HepG2 (cell line): ENCODE results near the gene IFNAR2. TPM values are rescaled to one million over a fixed set of nuclear protein-coding genes. Genes with fewer than 3 reads are reported as not detected.

Source experiments
- CENPT ChIP-seq: sonication (generic); formaldehyde crosslinking; IDR thresholded peaks from 2 replicates; pipeline ENCODE4 v1.8.0; 2022; ENCODE audit warnings: low read depth, mild to moderate bottlenecking, moderate library complexity, missing genetic modification reagents
- FOSL2 ChIP-seq: sonication (generic); formaldehyde crosslinking; IDR thresholded peaks from 2 replicates; pipeline ENCODE4 v1.4.0; 2020; ENCODE audit warnings: missing genetic modification reagents
- NR2F6 ChIP-seq, 2 experiments: IDR thresholded peaks; 2 replicates each; pipeline ENCODE4 v1.6.1; 2016; ENCODE audit warnings: antibody characterized with exemption in 1 of 2, mild to moderate bottlenecking in 1 of 2
- ZNF138 ChIP-seq: sonication (generic); formaldehyde crosslinking; IDR thresholded peaks from 2 replicates; pipeline ENCODE4 v1.5.0; 2020; ENCODE audit warnings: mild to moderate bottlenecking, low read depth, missing genetic modification reagents
- ZNF317 ChIP-seq: sonication (generic); formaldehyde crosslinking; IDR thresholded peaks from 2 replicates; pipeline ENCODE4 v1.5.0; 2020; ENCODE audit warnings: mild to moderate bottlenecking, missing genetic modification reagents
- ZNF501 ChIP-seq: sonication (generic); formaldehyde crosslinking; IDR thresholded peaks from 2 replicates; pipeline ENCODE4 v1.5.1; 2020; ENCODE audit warnings: mild to moderate bottlenecking, moderate library complexity, missing genetic modification reagents
- ZNF607 ChIP-seq: sonication (generic); formaldehyde crosslinking; IDR thresholded peaks from 2 replicates; pipeline ENCODE4 v1.5.1; 2020; ENCODE audit warnings: missing genetic modification reagents, mild to moderate bottlenecking, borderline replicate concordance
- ZZZ3 ChIP-seq: sonication (generic); formaldehyde crosslinking; IDR thresholded peaks from 2 replicates; pipeline ENCODE4 v1.4.0; 2020; ENCODE audit warnings: missing genetic modification reagents, mild to moderate bottlenecking, borderline replicate concordance
- polyA plus RNA-seq, 8 experiments: library from polyadenylated mRNA; depleted of rRNA in 3 of 8; stranded (reverse) in 7 of 8; unstranded in 1 of 8; fragments of >200 nt; fragmentation: Illumina TruSeq in 4 of 8; extraction: Trizol in 4 of 8; gene quantifications; 2 replicates each; pipeline versions ENCODE4 v1.2.1 to v1.2.3, GENCODE V29; 2011 to 2016; ENCODE audit warnings: low read depth in 4 of 8, missing spikeins in 1 of 8, mixed read lengths in 1 of 8; ENCODE audit not compliant: insufficient read depth in 1 of 8
- total RNA-seq, 5 experiments: library from RNA; depleted of rRNA; stranded (reverse); fragments of >200 nt; fragmentation: Illumina TruSeq; extraction: Trizol; gene quantifications; 2 replicates each; pipeline ENCODE4 v1.2.3, GENCODE V29; 2016; ENCODE audit warnings: low read depth in 1 of 5
- TF ChIP-seq, protein P1 (sequence below): sonication (generic); formaldehyde crosslinking; IDR thresholded peaks from 2 replicates; pipeline ENCODE4 v1.5.0; 2020; ENCODE audit warnings: mild to moderate bottlenecking, missing genetic modification reagents
- TF ChIP-seq, protein P2 (sequence below): sonication (generic); formaldehyde crosslinking; IDR thresholded peaks from 2 replicates; pipeline ENCODE4 v1.5.1; 2020; ENCODE audit warnings: missing genetic modification reagents, mild to moderate bottlenecking, borderline replicate concordance
- TF ChIP-seq, protein P3 (sequence below): sonication (generic); formaldehyde crosslinking; IDR thresholded peaks from 2 replicates; pipeline ENCODE4 v1.4.0; 2020; ENCODE audit warnings: missing genetic modification reagents
- TF ChIP-seq, protein P4 (sequence below): sonication (generic); formaldehyde crosslinking; IDR thresholded peaks from 2 replicates; pipeline ENCODE4 v1.5.1; 2020; ENCODE audit warnings: mild to moderate bottlenecking, missing genetic modification reagents, moderate library complexity
- TF ChIP-seq, protein P5 (sequence below): sonication (generic); formaldehyde crosslinking; IDR thresholded peaks from 2 replicates; pipeline ENCODE4 v1.4.0; 2020; ENCODE audit warnings: mild to moderate bottlenecking, missing genetic modification reagents

Gene IFNAR2
- total and polyA plus RNA-seq, 2 of the 13 experiments (the other 11 are each of a cell fraction or from before 2014, with no cell fraction given) = 5.1 to 24.1 TPM

DNA sequence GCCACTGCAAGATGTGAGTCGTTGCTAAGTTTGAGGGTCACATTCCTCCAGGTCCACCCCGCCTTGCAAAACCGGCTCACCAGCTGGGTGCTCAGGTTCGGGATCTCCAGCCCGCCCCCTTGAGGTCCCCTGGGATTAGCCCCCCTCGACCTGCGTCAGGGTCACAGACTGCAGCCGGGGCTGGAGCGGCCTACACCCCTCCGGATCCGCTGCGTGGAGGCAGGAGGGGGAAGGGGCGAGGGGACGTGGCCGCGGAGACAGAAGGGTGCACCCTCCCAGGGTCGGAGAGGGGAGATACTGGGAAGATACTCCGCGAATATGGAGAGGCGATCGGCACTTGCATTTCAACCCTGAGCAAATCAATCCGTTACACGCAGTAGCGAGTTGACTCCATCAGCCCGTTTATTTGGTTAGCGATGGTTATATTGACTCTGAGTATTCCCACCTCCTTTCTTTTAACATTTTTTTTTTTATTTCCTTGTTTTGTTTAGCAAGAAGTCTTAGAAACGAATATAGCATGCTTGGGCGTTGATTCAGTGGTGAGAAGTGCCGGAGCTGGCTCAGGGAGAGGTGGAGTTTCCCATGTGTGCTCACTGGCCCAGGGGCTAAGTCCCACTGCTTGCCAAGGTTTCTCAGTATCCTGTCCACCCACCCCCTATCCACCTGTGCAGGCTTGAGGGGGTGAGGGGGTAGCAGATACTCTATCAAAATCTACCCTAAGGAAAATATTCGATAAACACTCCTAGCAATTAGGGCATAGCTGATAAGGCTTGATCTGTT, 997 bp downstream of the IFNAR2 start (continued):
- TF ChIP-seq, protein P1, sequence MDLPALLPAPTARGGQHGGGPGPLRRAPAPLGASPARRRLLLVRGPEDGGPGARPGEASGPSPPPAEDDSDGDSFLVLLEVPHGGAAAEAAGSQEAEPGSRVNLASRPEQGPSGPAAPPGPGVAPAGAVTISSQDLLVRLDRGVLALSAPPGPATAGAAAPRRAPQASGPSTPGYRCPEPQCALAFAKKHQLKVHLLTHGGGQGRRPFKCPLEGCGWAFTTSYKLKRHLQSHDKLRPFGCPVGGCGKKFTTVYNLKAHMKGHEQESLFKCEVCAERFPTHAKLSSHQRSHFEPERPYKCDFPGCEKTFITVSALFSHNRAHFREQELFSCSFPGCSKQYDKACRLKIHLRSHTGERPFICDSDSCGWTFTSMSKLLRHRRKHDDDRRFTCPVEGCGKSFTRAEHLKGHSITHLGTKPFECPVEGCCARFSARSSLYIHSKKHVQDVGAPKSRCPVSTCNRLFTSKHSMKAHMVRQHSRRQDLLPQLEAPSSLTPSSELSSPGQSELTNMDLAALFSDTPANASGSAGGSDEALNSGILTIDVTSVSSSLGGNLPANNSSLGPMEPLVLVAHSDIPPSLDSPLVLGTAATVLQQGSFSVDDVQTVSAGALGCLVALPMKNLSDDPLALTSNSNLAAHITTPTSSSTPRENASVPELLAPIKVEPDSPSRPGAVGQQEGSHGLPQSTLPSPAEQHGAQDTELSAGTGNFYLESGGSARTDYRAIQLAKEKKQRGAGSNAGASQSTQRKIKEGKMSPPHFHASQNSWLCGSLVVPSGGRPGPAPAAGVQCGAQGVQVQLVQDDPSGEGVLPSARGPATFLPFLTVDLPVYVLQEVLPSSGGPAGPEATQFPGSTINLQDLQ (CRISPR knock-in tag) = no peak
- TF ChIP-seq FOSL2 (CRISPR knock-in tag) (no peak), CENPT (CRISPR knock-in tag) (no peak), ZNF317 (CRISPR knock-in tag) (0 out of 2 replicates have a peak, but pooled peaks have one; percentile 15), ZZZ3 (CRISPR knock-in tag) (0 out of 2 replicates have a peak, but pooled peaks have one; percentile 39), ZNF138 (peak; percentile 54; the same call in 1 of the 2 replicates), ZNF501 (0 out of 2 replicates have a peak, but pooled peaks have one; percentile 13), ZNF607 (CRISPR knock-in tag) (0 out of 2 replicates have a peak, but pooled peaks have one; percentile 39), NR2F6 (IDR thresholded peaks at IDR 0.05) (peak; percentile 55), NR2F6 (CRISPR knock-in tag; IDR thresholded peaks at IDR 0.05) (no peak)
- TF ChIP-seq, protein P2, sequence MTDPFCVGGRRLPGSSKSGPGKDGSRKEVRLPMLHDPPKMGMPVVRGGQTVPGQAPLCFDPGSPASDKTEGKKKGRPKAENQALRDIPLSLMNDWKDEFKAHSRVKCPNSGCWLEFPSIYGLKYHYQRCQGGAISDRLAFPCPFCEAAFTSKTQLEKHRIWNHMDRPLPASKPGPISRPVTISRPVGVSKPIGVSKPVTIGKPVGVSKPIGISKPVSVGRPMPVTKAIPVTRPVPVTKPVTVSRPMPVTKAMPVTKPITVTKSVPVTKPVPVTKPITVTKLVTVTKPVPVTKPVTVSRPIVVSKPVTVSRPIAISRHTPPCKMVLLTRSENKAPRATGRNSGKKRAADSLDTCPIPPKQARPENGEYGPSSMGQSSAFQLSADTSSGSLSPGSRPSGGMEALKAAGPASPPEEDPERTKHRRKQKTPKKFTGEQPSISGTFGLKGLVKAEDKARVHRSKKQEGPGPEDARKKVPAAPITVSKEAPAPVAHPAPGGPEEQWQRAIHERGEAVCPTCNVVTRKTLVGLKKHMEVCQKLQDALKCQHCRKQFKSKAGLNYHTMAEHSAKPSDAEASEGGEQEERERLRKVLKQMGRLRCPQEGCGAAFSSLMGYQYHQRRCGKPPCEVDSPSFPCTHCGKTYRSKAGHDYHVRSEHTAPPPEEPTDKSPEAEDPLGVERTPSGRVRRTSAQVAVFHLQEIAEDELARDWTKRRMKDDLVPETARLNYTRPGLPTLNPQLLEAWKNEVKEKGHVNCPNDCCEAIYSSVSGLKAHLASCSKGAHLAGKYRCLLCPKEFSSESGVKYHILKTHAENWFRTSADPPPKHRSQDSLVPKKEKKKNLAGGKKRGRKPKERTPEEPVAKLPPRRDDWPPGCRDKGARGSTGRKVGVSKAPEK = peak; percentile 16; the same call in 1 of the 2 replicates
- TF ChIP-seq, protein P3, sequence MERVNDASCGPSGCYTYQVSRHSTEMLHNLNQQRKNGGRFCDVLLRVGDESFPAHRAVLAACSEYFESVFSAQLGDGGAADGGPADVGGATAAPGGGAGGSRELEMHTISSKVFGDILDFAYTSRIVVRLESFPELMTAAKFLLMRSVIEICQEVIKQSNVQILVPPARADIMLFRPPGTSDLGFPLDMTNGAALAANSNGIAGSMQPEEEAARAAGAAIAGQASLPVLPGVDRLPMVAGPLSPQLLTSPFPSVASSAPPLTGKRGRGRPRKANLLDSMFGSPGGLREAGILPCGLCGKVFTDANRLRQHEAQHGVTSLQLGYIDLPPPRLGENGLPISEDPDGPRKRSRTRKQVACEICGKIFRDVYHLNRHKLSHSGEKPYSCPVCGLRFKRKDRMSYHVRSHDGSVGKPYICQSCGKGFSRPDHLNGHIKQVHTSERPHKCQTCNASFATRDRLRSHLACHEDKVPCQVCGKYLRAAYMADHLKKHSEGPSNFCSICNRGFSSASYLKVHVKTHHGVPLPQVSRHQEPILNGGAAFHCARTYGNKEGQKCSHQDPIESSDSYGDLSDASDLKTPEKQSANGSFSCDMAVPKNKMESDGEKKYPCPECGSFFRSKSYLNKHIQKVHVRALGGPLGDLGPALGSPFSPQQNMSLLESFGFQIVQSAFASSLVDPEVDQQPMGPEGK (CRISPR knock-in tag) = peak; percentile 36
- TF ChIP-seq, protein P4, sequence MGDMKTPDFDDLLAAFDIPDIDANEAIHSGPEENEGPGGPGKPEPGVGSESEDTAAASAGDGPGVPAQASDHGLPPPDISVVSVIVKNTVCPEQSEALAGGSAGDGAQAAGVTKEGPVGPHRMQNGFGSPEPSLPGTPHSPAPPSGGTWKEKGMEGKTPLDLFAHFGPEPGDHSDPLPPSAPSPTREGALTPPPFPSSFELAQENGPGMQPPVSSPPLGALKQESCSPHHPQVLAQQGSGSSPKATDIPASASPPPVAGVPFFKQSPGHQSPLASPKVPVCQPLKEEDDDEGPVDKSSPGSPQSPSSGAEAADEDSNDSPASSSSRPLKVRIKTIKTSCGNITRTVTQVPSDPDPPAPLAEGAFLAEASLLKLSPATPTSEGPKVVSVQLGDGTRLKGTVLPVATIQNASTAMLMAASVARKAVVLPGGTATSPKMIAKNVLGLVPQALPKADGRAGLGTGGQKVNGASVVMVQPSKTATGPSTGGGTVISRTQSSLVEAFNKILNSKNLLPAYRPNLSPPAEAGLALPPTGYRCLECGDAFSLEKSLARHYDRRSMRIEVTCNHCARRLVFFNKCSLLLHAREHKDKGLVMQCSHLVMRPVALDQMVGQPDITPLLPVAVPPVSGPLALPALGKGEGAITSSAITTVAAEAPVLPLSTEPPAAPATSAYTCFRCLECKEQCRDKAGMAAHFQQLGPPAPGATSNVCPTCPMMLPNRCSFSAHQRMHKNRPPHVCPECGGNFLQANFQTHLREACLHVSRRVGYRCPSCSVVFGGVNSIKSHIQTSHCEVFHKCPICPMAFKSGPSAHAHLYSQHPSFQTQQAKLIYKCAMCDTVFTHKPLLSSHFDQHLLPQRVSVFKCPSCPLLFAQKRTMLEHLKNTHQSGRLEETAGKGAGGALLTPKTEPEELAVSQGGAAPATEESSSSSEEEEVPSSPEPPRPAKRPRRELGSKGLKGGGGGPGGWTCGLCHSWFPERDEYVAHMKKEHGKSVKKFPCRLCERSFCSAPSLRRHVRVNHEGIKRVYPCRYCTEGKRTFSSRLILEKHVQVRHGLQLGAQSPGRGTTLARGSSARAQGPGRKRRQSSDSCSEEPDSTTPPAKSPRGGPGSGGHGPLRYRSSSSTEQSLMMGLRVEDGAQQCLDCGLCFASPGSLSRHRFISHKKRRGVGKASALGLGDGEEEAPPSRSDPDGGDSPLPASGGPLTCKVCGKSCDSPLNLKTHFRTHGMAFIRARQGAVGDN (CRISPR knock-in tag) = peak; percentile 79
- TF ChIP-seq, protein P5, sequence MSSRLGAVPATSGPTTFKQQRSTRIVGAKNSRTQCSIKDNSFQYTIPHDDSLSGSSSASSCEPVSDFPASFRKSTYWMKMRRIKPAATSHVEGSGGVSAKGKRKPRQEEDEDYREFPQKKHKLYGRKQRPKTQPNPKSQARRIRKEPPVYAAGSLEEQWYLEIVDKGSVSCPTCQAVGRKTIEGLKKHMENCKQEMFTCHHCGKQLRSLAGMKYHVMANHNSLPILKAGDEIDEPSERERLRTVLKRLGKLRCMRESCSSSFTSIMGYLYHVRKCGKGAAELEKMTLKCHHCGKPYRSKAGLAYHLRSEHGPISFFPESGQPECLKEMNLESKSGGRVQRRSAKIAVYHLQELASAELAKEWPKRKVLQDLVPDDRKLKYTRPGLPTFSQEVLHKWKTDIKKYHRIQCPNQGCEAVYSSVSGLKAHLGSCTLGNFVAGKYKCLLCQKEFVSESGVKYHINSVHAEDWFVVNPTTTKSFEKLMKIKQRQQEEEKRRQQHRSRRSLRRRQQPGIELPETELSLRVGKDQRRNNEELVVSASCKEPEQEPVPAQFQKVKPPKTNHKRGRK (CRISPR knock-in tag) = no peak
